ENCODE data around the gene SIVA1.

Gene SIVA1

DNA sequence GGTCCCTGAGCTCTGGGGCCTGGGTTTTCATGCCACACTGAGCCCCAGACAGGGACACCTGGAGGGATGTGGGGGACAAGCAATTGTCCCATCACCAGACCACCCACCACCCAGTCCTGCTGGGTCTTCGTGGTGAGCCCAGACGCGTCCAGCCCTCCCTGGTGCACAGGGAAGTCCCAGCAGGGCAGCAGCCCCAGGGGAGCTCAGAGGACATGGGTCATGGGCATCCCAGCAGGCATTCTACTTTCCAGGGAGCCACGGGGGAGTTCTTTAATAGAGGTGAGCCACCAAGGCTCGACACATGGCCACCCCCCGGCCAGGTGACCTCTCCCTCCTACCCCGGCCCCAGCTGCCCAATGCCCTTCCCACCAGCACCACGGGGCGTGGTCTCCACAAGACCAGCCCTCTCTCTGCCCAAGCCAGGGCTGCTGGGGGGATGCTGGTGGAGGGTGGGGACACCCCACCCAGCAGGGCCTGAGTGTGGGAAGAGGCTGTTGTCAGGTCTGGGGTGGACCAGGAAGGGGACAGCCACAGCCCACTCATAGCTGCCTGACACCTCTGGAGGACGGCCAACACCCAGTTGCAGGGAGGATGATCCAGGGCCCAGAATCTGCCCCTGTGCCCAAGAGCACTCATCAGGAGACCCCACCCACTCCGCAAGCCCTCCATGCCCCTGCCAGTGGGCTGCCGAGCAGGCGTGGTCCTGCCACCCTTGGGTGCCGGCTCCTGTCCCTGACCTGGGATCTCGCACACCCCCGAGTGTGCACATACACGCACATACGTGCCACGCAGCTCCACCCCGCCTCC lies 28.5 kb downstream of the SIVA1 start:
- H3K9me3 Mint-ChIP-seq = no peaks in the 10 kb centered on the region
- intact Hi-C loops (cut with micrococcal nuclease) = no loop called here
- peak overlapping the region; percentile 13 for H3K27ac Mint-ChIP-seq
- H3K4me1 Mint-ChIP-seq (ENCODE audit: low read depth) = peaks cover 46% of the 10 kb centered on the region
- H3K27me3 Mint-ChIP-seq = no peaks in the 10 kb centered on the region
- H3K36me3 Mint-ChIP-seq (ENCODE audit: low read depth) = peaks cover 99% of the 10 kb centered on the region
- no peak overlapping the region for H3K4me3 Mint-ChIP-seq

DNA sequence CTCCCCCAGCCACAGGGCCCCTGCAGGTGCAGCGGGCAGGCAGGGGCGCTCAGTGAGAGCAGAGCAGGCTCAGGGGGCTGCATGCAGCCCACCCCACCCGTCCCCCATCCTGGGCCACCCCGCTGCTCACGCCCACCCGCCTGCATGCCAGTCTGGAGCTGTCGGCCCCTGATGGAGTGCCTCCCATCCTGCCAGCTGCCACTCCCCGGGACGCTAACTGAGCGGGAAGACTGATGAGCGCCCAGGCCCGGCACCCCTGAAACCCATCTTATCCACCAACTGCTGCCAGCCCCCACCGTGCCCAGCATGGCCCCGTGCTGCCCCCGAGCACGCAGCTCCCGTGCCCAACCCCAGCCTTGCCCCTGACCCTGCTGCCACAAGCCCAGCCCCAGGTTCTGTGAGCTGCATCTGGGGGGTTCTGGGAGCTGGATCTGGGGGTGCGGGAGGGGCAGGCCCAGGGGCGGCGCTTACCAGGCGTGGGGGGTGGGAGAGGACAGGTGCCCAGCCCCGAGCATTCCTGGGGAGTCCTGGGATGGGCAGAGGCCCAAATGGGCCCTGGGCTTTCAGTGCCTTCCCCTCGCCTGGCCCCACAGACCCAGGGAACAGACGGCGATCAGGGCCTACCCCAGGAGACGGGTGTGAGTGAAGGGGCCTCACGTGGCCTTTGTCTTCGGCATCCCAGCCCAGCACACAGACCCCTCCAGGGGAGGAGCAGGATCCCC lies 29.3 kb downstream of the SIVA1 start:
- Mint-ChIP-seq H3K4me1 (ENCODE audit: low read depth) (peaks cover 53% of the 10 kb centered on the region), H3K27me3 (no peaks in the 10 kb centered on the region), H3K36me3 (ENCODE audit: low read depth) (peaks cover 94% of the 10 kb centered on the region), H3K4me3 (no peak overlapping the region), H3K27ac (no peak overlapping the region), H3K9me3 (no peaks in the 10 kb centered on the region)
- intact Hi-C loops (cut with micrococcal nuclease) = no loop called here

DNA sequence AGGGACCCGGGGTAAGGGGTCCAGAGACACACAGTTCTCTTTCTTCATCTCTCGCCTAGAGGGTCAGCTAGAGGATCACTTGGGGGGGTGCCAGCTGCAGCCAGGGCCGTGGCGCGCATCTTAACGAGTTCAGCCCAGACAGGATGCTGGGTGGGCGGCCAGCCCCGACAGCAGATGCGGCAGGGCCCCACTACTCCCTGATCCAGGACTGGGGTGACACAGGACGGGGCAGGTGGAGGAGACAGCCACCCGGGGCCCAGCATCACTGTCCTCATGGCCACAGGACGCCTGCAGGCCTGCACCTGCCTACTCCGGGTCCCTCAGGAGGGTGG lies 29.8 kb downstream of the SIVA1 start:
- intact Hi-C loops (cut with micrococcal nuclease) = no loop called here
- peaks cover 59% of the 10 kb centered on the region for H3K4me1 Mint-ChIP-seq (ENCODE audit: low read depth)
- H3K27ac Mint-ChIP-seq = peak overlapping the region; percentile 42
- no peak overlapping the region for H3K4me3 Mint-ChIP-seq
- H3K9me3 Mint-ChIP-seq = no peaks in the 10 kb centered on the region
- H3K27me3 Mint-ChIP-seq = no peaks in the 10 kb centered on the region
- peaks cover 89% of the 10 kb centered on the region for H3K36me3 Mint-ChIP-seq (ENCODE audit: low read depth)

DNA sequence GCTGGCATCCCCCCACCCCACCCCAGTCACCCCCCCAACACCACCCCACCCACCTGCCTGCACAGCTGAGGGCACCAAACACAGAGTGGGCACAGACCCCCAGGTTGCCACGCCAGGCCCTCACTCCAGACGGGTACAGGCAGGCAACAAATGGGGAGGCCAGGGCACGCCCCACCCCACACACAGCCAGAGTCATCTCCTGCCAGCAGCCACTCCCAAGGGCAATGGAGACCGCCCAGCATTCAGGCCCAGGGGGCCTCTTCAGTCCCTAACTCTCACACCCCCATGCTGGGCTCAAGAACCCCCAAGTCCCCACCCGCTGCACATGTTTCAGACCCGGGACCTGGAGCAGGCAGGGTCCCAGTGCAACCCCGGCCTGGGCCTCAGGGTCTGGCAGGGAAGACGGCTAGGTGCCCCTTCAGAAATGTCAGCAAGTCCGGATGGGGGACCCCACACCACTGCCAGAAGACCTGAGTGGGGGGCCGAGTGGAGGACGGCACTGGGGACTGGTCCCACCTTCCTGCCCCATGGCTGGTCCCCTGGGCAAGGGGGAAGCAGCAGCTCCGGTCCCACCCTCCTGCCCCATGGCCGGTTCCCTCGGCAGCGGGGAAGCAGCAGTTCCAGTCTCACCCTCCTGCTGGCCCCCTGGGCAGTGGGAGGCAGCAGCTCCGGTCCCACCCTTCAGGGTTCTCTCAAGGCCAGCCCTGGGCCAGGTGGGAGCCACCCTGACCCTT lies 30.7 kb downstream of the SIVA1 start:
- Mint-ChIP-seq H3K4me1 (ENCODE audit: low read depth) (peaks cover 67% of the 10 kb centered on the region), H3K36me3 (ENCODE audit: low read depth) (peaks cover 86% of the 10 kb centered on the region), H3K27me3 (no peaks in the 10 kb centered on the region), H3K9me3 (no peaks in the 10 kb centered on the region), H3K27ac (peak overlapping the region; percentile 42), H3K4me3 (no peak overlapping the region)
- intact Hi-C loops (cut with micrococcal nuclease) = no loop called here

DNA sequence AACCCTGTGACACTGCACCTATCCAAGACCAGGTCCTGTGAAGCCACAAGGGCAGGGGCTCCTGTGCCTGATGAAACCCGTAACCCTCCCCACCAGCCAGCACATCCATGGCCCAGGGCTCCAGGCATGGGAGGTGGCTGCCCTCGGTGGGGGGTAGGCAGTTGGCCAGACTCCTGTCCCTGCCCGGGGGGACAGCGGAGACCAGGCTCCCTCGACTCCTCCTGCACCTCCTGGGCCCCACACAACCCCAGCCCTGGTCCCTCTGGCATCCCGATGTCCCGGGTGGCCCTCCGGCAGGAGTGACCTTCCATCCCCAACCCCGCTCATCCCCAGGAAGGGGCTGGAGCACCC lies 31.2 kb downstream of the SIVA1 start:
- Mint-ChIP-seq H3K4me3 (no peak overlapping the region), H3K36me3 (ENCODE audit: low read depth) (peaks cover 86% of the 10 kb centered on the region)

DNA sequence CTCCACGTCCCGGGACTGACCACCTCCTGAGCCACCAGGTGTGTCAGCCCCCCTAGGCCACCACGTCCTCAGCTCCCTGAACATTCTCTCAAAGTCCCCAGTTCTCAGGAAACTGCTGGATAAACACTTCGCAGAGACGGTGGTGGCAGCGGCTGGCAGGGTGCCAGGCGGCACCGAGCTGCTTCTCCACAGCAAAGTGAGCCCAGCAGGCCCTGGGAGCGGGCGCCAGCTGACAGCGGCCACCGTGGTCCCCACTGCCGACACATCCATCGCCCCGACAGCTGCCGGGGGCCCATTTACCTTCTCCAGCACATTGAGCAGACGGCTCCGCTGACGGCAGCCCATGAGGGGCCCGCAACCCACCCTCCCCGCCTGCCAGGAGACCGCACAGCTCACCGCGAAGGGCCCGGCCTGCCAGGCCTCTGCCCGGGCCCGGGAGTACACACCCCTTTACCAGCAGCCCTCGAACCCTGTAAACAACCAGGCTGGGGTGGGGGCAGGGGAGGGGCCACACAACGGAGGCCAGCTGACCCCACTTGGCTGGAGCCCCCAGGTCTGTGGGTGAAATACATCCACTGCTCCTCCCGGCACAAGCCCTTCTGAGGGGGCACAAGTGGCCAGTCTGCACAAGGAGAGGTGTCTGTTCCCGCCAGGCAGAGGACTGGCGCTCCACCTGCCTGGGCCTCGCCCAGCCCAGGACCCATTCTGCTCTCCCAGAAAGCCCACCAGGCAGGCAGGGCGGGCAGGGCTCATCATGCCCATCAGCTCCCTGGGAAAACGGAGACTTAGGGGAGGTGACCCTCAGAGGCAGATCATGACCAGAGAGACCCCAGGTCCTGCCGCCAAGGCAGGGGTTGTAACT lies 32.1 kb downstream of the SIVA1 start:
- peaks cover 82% of the 10 kb centered on the region for H3K4me1 Mint-ChIP-seq (ENCODE audit: low read depth)
- intact Hi-C loops (cut with micrococcal nuclease) = loop anchor here (5.0 kb wide), 1 partner anchor 42 kb away; no protein-coding TSS in a partner anchor
- peak overlapping the region; percentile 91 for H3K27ac Mint-ChIP-seq
- H3K9me3 Mint-ChIP-seq = no peaks in the 10 kb centered on the region
- H3K36me3 Mint-ChIP-seq (ENCODE audit: low read depth) = peaks cover 87% of the 10 kb centered on the region
- H3K4me3 Mint-ChIP-seq = no peak overlapping the region
- no peaks in the 10 kb centered on the region for H3K27me3 Mint-ChIP-seq

More for the DNA sequence above, 31.2 kb downstream of the SIVA1 start:
- intact Hi-C loops (cut with micrococcal nuclease) = no loop called here
- H3K27ac Mint-ChIP-seq = no peak overlapping the region
- no peaks in the 10 kb centered on the region for H3K9me3 Mint-ChIP-seq
- peaks cover 73% of the 10 kb centered on the region for H3K4me1 Mint-ChIP-seq (ENCODE audit: low read depth)
- no peaks in the 10 kb centered on the region for H3K27me3 Mint-ChIP-seq

DNA sequence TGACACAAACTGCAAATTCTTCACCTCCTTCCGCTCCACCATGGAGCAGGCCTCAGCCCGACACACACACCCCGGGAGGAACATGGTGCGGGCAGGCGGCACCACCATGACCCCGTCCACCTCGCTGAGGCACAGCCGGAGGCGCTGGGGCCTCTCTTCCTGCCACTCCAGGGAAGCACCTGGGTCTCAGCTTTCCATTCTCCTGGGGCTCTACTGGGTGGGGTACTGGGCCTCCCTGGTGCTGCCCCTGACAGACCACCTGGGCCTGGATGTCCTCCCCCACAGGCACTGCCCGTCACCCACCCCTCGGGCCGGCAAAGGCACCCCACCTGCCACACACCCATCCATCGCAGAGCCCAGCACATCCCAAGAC lies 32.7 kb downstream of the SIVA1 start:
- Mint-ChIP-seq H3K36me3 (ENCODE audit: low read depth) (peaks cover 87% of the 10 kb centered on the region), H3K27me3 (no peaks in the 10 kb centered on the region), H3K4me1 (ENCODE audit: low read depth) (peaks cover 88% of the 10 kb centered on the region), H3K4me3 (peak overlapping the region; percentile 64), H3K27ac (peak overlapping the region; percentile 91), H3K9me3 (no peaks in the 10 kb centered on the region)
- intact Hi-C loops (cut with micrococcal nuclease) = loop anchor here (2.0 to 5.0 kb wide), 2 partner anchors 33 to 42 kb away; partner anchors contain the start of gene SIVA1

DNA sequence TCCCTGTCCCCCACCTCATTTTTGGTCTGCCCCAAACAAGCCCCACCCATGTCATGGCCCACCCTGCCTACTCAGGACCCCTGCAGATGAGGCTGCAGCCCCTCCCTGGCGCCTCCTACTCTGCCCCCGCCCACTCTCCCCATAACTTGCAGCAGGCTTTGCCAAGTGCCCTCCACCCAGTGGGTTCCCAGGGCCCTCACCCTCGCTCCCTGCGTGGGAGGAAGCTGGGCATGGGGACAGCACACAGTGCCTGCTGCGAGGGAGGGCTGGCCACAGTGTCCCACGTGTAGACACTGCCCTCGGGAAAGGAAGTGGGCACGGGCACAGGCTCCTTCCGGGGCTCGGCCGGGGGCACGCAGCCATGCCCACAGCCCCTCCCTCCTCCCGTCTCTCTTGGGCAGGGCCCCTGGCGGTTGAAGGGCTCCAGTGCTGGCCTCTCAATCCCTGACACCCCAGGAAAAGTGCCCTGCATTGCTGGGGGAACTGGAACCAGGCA lies 33.2 kb downstream of the SIVA1 start:
- no peaks in the 10 kb centered on the region for H3K9me3 Mint-ChIP-seq
- H3K27me3 Mint-ChIP-seq = no peaks in the 10 kb centered on the region
- H3K27ac Mint-ChIP-seq = peak overlapping the region; percentile 91
- H3K4me1 Mint-ChIP-seq (ENCODE audit: low read depth) = peaks cover 92% of the 10 kb centered on the region
- intact Hi-C loops (cut with micrococcal nuclease) = loop anchor here (2.0 to 5.0 kb wide), 2 partner anchors 33 to 41 kb away; partner anchors contain the start of gene SIVA1
- peaks cover 87% of the 10 kb centered on the region for H3K36me3 Mint-ChIP-seq (ENCODE audit: low read depth)
- peak overlapping the region; percentile 64 for H3K4me3 Mint-ChIP-seq

DNA sequence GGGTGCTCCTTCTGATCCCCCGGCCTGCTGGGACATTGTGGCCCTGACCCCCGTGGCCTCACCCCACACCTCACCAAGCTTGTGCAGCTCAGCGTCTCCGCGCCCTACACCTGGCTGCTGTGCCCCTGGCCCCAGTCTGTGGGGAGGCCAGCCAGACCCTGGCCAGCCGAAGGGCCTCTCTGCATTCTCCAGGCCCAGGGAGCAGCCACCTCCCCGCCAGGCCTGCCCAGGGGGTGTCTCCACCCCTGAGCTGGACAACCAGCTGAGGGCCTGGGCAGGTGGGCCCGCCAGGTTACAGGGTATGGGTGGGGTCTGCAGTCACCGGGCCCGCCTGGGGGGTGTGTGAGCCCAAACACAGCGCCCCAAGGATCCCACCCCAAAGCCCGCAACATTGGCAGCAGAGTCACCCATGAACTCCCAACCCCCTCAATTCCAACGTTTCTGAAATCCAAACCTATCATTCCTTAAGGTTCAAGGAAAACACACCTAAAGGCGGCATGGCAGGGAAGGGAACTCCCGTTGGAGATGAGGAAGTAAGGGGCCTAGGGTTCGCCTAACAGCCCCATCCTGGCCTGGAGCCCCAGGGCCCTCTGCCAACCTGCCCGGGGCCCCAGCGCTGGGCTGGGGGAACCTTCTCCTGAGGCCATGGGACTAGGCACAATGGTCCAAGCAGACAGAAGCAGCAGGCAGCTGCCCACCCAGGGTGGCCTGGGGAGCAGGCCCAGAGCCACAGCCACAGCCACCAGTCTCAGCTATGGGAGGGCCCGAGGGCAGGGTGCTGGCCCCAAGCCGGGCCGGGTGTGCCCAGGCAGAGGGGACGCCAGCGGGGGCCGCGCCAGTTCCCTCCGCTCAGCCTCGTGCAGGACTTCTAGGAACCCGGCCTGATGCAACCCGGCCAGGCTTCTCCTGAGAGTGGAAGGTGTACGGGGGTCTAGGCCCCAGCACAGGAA lies 34.1 kb downstream of the SIVA1 start:
- peaks cover 97% of the 10 kb centered on the region for H3K4me1 Mint-ChIP-seq (ENCODE audit: low read depth)
- no peaks in the 10 kb centered on the region for H3K27me3 Mint-ChIP-seq
- intact Hi-C loops (cut with micrococcal nuclease) = loop anchor here (2.0 to 5.0 kb wide), 2 partner anchors 34 to 40 kb away; partner anchors contain the start of gene SIVA1
- no peaks in the 10 kb centered on the region for H3K9me3 Mint-ChIP-seq
- peak overlapping the region; percentile 64 for H3K4me3 Mint-ChIP-seq
- peaks cover 87% of the 10 kb centered on the region for H3K36me3 Mint-ChIP-seq (ENCODE audit: low read depth)
- peak overlapping the region; percentile 91 for H3K27ac Mint-ChIP-seq

DNA sequence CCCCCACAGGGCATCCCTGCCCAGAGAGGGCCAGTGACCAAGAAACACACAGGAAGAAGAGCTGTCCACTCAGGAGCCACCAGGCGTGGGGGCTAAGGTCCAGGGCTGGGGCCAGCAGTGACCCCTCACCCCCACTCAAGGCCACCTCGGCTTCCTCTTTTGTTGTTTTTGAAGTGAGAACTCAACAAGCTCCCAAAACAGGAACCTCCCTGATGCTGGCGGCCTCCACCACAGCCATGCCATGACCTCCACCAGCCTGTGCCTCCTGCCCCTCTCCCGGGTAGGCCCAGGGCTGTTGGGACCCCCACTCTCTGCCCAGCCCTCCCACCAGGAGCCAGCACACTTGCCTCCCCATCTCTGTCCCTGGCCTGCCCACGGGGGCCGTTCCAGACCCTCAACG lies 34.8 kb downstream of the SIVA1 start:
- Mint-ChIP-seq H3K4me3 (peak overlapping the region; percentile 64), H3K4me1 (ENCODE audit: low read depth) (peaks cover 100% of the 10 kb centered on the region), H3K27me3 (no peaks in the 10 kb centered on the region), H3K36me3 (ENCODE audit: low read depth) (peaks cover 87% of the 10 kb centered on the region), H3K27ac (peak overlapping the region; percentile 91), H3K9me3 (no peaks in the 10 kb centered on the region)
- intact Hi-C loops (cut with micrococcal nuclease) = loop anchor here (2.0 to 5.0 kb wide), 2 partner anchors 35 to 40 kb away; partner anchors contain the start of gene SIVA1

DNA sequence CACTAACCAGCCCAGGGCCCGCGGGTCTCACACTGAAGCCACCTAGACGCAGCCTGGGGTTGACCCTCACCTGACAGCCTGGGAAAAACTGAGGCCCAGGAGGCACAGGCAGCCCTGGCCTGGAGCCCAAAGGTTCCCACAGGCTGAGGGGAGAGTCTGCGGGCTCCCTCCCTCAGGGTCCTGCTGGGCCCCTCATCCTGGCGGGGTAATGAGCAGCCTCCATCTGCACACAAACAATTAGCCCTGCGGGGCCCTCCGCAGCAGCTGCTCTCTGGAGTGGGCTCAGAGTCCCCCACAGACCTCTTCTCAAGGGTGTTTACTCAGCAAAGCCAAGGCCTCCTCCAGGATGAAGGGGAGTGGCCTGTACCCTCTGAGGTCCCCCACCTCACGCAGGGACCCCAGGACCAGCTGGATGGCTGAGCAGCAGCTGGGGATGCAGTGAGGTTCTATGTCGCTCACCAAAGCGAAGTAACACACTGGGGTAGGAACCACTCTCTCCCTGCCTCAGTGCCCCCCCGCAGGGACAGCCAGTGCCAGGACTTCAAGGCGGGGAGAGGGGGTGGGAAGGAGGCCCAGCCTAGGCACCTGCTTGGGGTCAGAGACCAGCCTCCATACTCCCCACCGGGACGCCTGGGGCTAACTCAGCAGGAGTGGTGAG lies 35.3 kb downstream of the SIVA1 start:
- peak overlapping the region; percentile 91 for H3K27ac Mint-ChIP-seq
- peak overlapping the region; percentile 64 for H3K4me3 Mint-ChIP-seq
- intact Hi-C loops (cut with micrococcal nuclease) = loop anchor here (5.0 kb wide), 1 partner anchor 39 kb away; no protein-coding TSS in a partner anchor
- no peaks in the 10 kb centered on the region for H3K27me3 Mint-ChIP-seq
- peaks cover 87% of the 10 kb centered on the region for H3K36me3 Mint-ChIP-seq (ENCODE audit: low read depth)
- peaks cover 100% of the 10 kb centered on the region for H3K4me1 Mint-ChIP-seq (ENCODE audit: low read depth)
- no peaks in the 10 kb centered on the region for H3K9me3 Mint-ChIP-seq

Measured in dendritic cell treated with granulocyte-macrophage colony-stimulating factor and Interleukin-4, amounts not matched to agents 40 ng/mL and 50 ng/mL, for 4 days (primary cell).